LoVo (cell line): ENCODE measurements around the gene SIPA1.
"Not testable (repeated sequence)": the region's sequence is repeated elsewhere in the genome, so short reads cannot be mapped to it uniquely, and the experiment has no call there.

Source experiments
- DNase-seq: peaks from one replicate; pipeline ENCODE4 v3.0.0-alpha.2; 2016; ENCODE audit warnings: low spot score

The SIPA1 gene

DNA sequence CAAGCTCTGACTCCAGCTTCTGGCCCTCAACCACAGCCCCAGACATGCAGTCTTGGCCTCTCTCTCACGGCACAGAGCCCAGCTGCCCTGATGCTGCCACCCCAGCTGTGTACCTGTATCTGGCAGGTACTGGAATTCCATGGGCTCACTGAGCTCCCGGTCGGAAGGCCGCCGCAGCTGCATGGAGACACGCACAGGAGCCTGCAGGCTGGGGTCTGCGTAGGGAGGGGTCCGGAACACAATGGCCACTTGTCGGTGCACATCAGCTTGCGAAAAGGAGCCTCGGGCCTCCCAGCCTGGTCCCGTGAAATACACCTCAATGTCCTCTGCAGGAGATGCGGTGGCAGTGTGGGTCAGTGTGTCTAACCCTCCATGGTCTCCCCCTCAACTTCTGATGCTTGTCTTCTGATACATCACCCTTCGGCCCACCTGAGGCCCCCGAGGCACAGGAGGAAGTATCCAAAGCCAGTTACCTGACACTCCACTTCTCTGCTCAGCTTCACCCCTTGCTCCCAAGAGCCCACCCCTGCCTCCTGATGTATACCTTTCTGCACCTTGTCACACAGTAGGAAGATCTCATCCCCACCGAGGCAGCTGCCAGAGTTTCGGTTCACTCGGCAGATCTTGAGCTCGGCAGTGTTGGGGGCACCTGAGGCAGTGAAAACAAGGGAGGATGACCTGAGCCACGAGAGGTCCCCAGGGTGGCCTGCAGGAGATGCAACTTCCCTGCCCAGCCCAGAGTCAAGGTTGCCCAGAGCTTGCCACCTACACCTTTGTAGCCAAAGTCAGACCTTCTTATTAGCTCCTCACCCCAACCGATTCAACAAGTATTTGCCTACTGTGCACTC is 20.5 kb downstream of the SIPA1 start:
- no peak for DNase-seq

- no peak for DNase-seq
Measured at GRCh38 chr11:65660038-65660437, 22.1 kb downstream of the SIPA1 start.

- not testable (repeated sequence) for DNase-seq
Measured at GRCh38 chr11:65660908-65661307, 23.0 kb downstream of the SIPA1 start.

GRCh38 chr11:65661599-65662246 is 23.8 kb downstream of the SIPA1 start:
- DNase-seq, result no peak

DNA sequence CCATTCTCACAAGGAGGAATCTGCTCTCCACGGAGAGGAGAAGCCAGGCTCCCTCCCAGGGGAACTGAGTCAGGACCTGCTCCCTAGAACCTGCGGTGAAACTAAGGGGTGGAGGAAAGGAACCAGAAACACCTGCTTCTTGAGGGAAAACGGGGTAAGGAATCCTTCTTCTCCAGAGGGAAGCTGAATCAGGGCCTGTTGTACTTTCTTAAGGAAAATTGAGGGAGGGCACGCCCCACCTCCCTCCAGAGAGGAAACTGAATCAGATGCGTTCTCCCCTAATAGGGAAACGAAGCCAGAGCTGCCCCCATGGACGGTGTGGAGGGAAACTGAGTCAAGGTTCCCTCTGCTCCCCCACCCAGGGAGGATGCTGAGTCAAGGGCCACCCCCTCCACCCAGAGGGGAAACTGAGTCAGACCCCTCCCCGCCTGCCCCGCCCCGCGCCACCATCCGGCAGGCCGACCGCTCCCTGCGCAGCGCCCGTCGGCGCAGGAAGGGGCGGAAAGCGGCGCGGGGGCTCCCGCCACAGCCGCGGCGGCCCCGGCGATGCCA is 24.4 kb downstream of the SIPA1 start:
- DNase-seq, result no peak

- peak; percentile 96 for DNase-seq
Measured at GRCh38 chr11:65662799-65663638, 25.1 kb downstream of the SIPA1 start, which contains the start of gene RELA. RELA (minus strand) TSS chr11:65662916; CDS start chr11:65662832, 84 bp downstream.

- peak; percentile 32 for DNase-seq
Measured at GRCh38 chr11:65663639-65664200, 25.8 kb downstream of the SIPA1 start.

GRCh38 chr11:65672180-65672860 is 34.4 kb downstream of the SIPA1 start:
- no peak for DNase-seq

DNA sequence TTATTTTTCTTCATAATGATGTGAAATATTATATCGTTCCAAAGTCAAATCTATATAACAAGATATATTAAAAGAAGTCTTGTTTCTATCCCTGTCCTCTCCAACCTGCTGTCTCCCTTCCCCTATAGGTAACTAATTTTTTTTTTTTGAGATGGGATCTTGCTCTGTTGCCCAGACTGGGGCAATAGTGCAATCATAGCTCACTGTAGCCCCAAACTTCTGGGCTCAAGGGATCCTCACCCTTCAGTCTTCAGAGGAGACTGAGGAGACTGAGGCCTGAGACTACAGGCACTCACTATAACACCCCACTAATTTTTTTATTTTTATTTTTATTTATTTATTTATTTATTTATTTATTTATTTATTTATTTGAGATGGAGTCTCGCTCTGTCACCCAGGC is 35.1 kb downstream of the SIPA1 start:
- DNase-seq, result no peak

DNA sequence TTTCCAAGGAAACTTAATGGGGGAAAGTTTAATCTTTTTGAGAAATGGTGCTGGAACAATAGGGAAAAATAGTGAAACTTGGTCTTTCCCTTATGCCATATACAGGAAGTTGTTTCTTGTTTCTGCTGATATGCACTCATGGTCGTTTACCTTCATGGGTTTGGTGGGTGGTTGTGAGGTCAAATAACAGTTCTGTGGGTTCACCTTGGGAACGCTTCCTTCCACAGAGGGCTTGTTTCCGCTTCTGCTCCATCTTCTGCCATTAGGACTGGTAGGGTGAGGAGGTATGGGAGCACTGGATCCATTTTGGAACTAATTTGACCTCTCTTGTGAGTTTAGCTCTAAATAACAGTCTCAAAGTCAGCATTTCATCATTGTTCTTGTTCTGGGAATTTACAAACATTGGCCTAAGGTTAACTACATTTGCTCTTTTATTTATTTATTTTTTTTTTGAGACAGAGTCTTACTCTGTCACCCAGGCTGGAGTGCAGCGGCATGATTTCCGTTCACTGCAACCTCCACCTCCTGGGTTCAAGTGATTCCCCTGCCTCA is 42.4 kb downstream of the SIPA1 start:
- DNase-seq, result no peak

GRCh38 chr11:65683480-65683879 is 45.6 kb downstream of the SIPA1 start:
- DNase-seq, result not testable (repeated sequence)

DNA sequence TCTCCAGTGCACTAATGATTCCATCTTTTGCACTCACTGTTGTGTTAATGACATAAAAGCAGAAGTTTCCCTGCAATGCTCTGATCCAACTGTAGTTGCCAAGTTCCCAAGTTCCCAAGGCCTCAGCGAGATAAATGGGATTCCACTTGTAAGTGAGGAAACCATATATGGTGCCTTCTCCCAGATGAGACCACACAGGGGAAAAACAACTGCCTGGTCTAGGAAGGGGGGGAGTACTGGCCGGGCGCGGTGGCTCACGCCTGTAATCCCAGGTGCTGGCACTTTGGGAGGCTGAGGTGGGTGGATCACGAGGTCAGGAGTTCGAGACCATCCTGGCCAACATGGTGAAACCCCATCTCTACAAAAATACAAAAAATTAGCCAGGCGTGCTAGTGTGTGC is 48.1 kb downstream of the SIPA1 start:
- DNase-seq, result no peak

GRCh38 chr11:65691847-65692246 is 53.9 kb downstream of the SIPA1 start:
- DNase-seq, result not testable (repeated sequence)

GRCh38 chr11:65692367-65692766 is 54.5 kb downstream of the SIPA1 start:
- no peak for DNase-seq

DNA sequence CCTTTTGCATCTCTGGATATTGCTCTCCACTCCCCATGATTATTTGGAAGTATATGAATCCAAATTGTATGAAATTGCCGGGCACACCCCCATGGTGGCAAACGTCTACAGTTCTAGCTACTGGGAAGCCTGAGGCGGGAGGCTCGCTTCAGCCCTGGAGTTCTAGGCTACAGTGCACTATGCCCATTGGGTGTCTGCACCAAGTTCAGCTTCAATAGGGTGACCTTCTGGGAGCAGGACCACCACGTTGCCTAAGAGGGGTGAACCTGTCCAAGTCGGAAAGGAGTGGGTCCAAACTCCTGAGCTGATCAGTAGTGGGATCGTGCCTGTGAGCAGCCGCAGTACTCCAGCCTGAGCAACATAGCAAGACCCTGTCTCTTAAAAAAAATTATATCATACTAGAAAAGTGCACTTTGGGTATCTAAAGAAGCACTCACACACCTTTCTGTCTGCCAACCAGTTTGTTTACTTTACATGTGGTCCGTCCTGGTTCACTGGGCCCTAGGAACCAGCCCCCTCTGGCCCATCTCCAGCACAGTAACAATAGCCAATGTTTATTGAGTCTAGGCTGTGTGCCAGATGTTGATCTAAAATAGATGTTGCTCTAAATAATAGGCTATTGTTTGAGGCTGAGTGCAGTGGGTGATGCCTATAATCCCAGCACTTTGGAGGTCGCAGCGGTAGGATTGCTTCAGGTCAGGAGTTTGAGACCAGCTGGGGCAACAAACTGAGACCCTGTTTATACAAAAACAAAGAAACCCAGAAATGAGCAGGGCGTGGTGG is 57.7 kb downstream of the SIPA1 start:
- DNase-seq, result peak; percentile 49

- DNase-seq, result no peak
Measured at GRCh38 chr11:65696802-65697552, 59.1 kb downstream of the SIPA1 start.

DNA sequence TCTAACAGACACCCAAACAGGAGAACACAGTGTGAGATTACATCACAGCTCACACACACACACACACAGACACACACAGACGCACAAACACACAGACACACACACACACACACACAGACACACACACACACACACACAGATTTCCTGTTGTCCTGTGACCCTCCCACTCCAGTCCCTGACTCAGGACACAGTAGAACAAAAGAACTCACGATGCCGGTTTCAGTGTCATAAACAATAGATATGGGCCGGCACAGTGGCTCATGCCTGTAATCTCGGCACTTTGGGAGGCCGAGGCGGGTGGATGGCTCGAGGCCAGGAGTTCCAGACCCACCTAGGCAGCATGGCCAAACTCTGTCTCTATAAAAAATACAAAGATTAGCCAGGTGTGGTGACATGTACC is 60.3 kb downstream of the SIPA1 start:
- no peak for DNase-seq

- no peak for DNase-seq
Measured at GRCh38 chr11:65699306-65699705, 61.4 kb downstream of the SIPA1 start.

GRCh38 chr11:65700399-65700798 is 62.5 kb downstream of the SIPA1 start:
- DNase-seq, result no peak
